Urinary bladder (tissue), 4 donors: ENCODE results near the gene ARHGAP26. TPM values are rescaled to one million over a fixed set of nuclear protein-coding genes. Genes with fewer than 3 reads are reported as not detected.

ENCODE experiments used
- DNase-seq: peaks from one replicate; pipeline ENCODE4 v3.0.0-alpha.2; 2015; ENCODE audit errors: extremely low spot score
- H3K27ac ChIP-seq: one replicate; pipeline ENCODE4 v1.5.1; 2013; ENCODE audit warnings: low read depth, mild to moderate bottlenecking, moderate library complexity
- H3K36me3 ChIP-seq: one replicate; pipeline ENCODE4 v1.6.1; 2013; ENCODE audit warnings: mild to moderate bottlenecking, moderate library complexity; ENCODE audit not compliant: insufficient read depth
- H3K4me1 ChIP-seq: one replicate; pipeline ENCODE4 v1.6.1; 2013; ENCODE audit warnings: mild to moderate bottlenecking, moderate library complexity; ENCODE audit not compliant: insufficient read depth
- H3K4me3 ChIP-seq: one replicate; pipeline ENCODE4 v1.5.1; 2013; ENCODE audit warnings: low read depth, low read length
- WGBS: extraction: QIAGEN DNeasy Blood & Tissue Kit; methylation state at CpG from one replicate; pipeline ENCODE4 v1.1.7; 2013; 5-methylcytosine and 5-hydroxymethylcytosine counted together
- polyA plus RNA-seq: library from polyadenylated mRNA; stranded (reverse); fragments of 200-250 nt; gene quantifications from one replicate; pipeline ENCODE4 v1.2.3, GENCODE V29; 2013
- total RNA-seq: library from RNA; depleted of rRNA; stranded (reverse); fragments of >200 nt; gene quantifications from one replicate; pipeline ENCODE4 v1.2.3, GENCODE V29; 2014
- donor health status: healthy with polysubstance abuse.
- donor health status: healthy.

ARHGAP26 gene, protein sequence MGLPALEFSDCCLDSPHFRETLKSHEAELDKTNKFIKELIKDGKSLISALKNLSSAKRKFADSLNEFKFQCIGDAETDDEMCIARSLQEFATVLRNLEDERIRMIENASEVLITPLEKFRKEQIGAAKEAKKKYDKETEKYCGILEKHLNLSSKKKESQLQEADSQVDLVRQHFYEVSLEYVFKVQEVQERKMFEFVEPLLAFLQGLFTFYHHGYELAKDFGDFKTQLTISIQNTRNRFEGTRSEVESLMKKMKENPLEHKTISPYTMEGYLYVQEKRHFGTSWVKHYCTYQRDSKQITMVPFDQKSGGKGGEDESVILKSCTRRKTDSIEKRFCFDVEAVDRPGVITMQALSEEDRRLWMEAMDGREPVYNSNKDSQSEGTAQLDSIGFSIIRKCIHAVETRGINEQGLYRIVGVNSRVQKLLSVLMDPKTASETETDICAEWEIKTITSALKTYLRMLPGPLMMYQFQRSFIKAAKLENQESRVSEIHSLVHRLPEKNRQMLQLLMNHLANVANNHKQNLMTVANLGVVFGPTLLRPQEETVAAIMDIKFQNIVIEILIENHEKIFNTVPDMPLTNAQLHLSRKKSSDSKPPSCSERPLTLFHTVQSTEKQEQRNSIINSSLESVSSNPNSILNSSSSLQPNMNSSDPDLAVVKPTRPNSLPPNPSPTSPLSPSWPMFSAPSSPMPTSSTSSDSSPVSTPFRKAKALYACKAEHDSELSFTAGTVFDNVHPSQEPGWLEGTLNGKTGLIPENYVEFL
- total RNA-seq (54.2 TPM), polyA plus RNA-seq (5.7 TPM)

DNA sequence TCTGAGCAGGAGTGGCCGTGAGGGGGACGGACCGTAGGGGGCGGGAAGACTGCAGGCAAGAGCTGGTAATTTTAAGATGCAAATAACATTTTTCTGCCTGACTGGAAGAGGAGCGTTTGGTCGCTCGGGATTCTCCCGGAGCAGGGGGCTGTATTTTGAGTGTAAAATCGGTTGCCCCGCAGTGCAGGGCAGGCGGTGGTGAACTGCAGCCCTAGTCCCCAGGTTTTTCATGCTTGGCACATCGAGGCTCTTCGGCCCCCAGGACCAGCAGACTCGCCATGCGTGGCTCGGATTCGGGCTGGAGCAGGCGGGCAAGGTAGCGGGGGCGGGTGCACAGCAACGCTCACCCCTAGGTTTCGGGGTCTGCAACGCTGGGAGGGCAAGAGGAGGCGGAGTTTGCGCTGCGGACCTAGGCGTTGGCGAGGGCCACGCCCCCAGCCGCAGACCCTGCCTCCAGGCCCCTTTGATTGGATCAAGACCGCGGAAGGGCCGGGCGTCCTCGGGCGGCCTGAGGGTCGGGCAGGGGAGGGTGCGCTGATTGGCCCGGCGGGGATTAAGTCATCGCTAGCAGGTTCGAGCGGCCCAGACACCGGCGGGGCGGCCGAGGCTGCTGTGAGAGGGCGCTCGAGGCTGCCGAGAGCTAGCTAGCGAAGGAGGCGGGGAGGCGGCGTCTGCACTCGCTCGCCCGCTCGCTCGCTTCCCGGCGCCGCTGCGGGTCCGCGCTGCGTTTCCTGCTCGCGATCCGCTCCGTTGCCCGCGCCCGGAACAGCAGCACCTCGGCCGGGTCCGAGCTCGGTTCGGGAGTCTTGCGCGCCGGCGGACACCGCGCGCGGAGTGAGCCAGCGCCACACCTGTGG, at the start of gene ARHGAP26:
Gene ARHGAP26 (plus strand): TSS at position 585 of the 857 bp plus-strand sequence. CDS start 385 bp downstream, outside the sequence.
- Histone ChIP-seq H3K36me3 (no peaks in the 10 kb centered on the region), H3K27ac (peak within 1 kb of the TSS; percentile 81), H3K4me3 (peak within 1 kb of the TSS; percentile 75), H3K4me1 (no peaks in the 10 kb centered on the region)
- under 1% methylated on average over 87 of the region's 87 CpGs for WGBS
- peak; percentile 93 for DNase-seq

GRCh38 chr5:142720641-142721271, 49.4 kb upstream of the ARHGAP26 start:
- H3K4me1 ChIP-seq: no peaks in the 10 kb centered on the region
- peak; percentile 52 for DNase-seq
- no peak overlapping the region for H3K27ac ChIP-seq
- H3K36me3 ChIP-seq: no peaks in the 10 kb centered on the region
- no peak overlapping the region for H3K4me3 ChIP-seq
- WGBS: 71% methylated on average over 13 of the region's 13 CpGs

- H3K27ac ChIP-seq: no peak overlapping the region
- WGBS: 92% methylated on average over 6 of the region's 6 CpGs
Measured at GRCh38 chr5:142722146-142722545, 48.0 kb upstream of the ARHGAP26 start.

DNA sequence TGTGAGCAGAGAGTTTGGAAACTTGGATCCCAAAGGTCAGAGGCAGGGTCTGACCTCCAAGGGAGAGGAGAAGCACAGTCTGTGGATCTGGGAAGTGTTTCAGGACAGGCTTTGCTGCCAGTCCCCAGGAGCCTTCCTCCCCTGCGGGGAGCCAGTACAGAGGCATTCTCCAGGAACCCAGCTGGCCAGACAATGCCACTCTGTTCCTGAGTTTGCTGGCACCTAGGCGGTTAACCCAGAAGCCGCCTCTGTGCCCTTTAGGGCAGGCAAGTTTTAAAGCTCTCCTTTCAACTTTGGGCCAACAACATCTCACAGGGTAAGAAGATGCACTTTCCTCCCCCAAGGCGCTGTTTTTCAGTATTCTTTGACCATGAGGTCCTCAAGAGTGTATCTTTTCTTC, 47.3 kb upstream of the ARHGAP26 start:
- DNase-seq: no peak
- Histone ChIP-seq H3K4me1 (no peaks in the 10 kb centered on the region), H3K4me3 (no peak overlapping the region), H3K27ac (no peak overlapping the region), H3K36me3 (no peaks in the 10 kb centered on the region)
- 89% methylated on average over 4 of the region's 4 CpGs for WGBS

More at GRCh38 chr5:142722146-142722545, 48.0 kb upstream of the ARHGAP26 start:
- no peak for DNase-seq
- no peaks in the 10 kb centered on the region for H3K36me3 ChIP-seq
- H3K4me3 ChIP-seq: no peak overlapping the region
- H3K4me1 ChIP-seq: no peaks in the 10 kb centered on the region

GRCh38 chr5:142724821-142725220, 45.4 kb upstream of the ARHGAP26 start:
- no peak overlapping the region for H3K4me3 ChIP-seq
- 94% methylated on average over 9 of the region's 9 CpGs for WGBS
- DNase-seq: no peak
- no peak overlapping the region for H3K27ac ChIP-seq
- no peaks in the 10 kb centered on the region for H3K4me1 ChIP-seq
- H3K36me3 ChIP-seq: no peaks in the 10 kb centered on the region

GRCh38 chr5:142725231-142726187, 44.7 kb upstream of the ARHGAP26 start:
- no peak overlapping the region for H3K27ac ChIP-seq
- H3K4me1 ChIP-seq: no peaks in the 10 kb centered on the region
- 85% methylated on average over 4 of the region's 4 CpGs for WGBS
- H3K4me3 ChIP-seq: no peak overlapping the region
- no peaks in the 10 kb centered on the region for H3K36me3 ChIP-seq
- DNase-seq: no peak

- Histone ChIP-seq H3K36me3 (no peaks in the 10 kb centered on the region), H3K27ac (no peak overlapping the region), H3K4me3 (no peak overlapping the region), H3K4me1 (no peaks in the 10 kb centered on the region)
- WGBS: 54% methylated on average over 2 of the region's 2 CpGs
- no peak for DNase-seq
Measured at GRCh38 chr5:142726188-142726731, 43.9 kb upstream of the ARHGAP26 start.

- no peak for DNase-seq
- 78% methylated on average over 2 of the region's 2 CpGs for WGBS
- Histone ChIP-seq H3K4me1 (no peaks in the 10 kb centered on the region), H3K36me3 (no peaks in the 10 kb centered on the region), H3K27ac (no peak overlapping the region), H3K4me3 (no peak overlapping the region)
Measured at GRCh38 chr5:142727735-142728047, 42.5 kb upstream of the ARHGAP26 start.

GRCh38 chr5:142735323-142736246, 34.6 kb upstream of the ARHGAP26 start:
- Histone ChIP-seq H3K27ac (no peak overlapping the region), H3K4me3 (no peak overlapping the region), H3K36me3 (no peaks in the 10 kb centered on the region), H3K4me1 (peaks cover 4% of the 10 kb centered on the region)
- WGBS: 78% methylated on average over 8 of the region's 8 CpGs
- no peak for DNase-seq

DNA sequence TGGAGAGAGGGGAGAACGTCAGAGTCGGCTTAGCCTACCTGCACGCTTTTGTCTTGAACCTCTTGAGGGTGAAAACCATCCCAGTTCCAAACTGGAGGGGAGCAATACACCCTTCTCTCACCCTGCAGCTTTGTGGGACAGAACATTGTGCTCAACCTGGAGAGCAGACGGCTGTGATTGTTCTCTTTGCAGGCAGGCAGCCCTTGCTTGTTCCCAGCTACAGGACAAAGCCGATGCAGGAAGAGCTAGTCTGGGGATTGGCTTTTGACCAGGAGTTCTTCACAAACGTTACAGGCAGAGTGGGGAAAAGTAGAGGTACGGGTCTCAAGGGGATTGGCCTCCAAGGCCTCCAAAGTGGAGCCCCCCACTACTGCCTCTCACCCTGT, 33.9 kb upstream of the ARHGAP26 start:
- no peak for DNase-seq
- H3K4me1 ChIP-seq: peaks cover 4% of the 10 kb centered on the region
- WGBS: 79% methylated on average over 7 of the region's 7 CpGs
- no peaks in the 10 kb centered on the region for H3K36me3 ChIP-seq
- no peak overlapping the region for H3K27ac ChIP-seq
- no peak overlapping the region for H3K4me3 ChIP-seq

GRCh38 chr5:142737179-142737578, 33.0 kb upstream of the ARHGAP26 start:
- WGBS: 76% methylated on average over 5 of the region's 5 CpGs
- peaks cover 4% of the 10 kb centered on the region for H3K4me1 ChIP-seq

More at GRCh38 chr5:142737179-142737578, 33.0 kb upstream of the ARHGAP26 start:
- no peak for DNase-seq
- Histone ChIP-seq H3K27ac (no peak overlapping the region), H3K4me3 (no peak overlapping the region), H3K36me3 (no peaks in the 10 kb centered on the region)
